ENCODE measurements around the gene USP40. TPM values are rescaled to one million over a fixed set of nuclear protein-coding genes. Genes with fewer than 3 reads are reported as not detected.

USP40 gene
- total and polyA plus RNA-seq, 2 of the 8 experiments (the other 6 are each of a cell fraction or from before 2014, with no cell fraction given), result 12.0 to 15.7 TPM

GRCh38 chr2:233542507-233542906, 24.1 kb downstream of the USP40 start (continued):
- no peak for TF ChIP-seq POLR2A (IDR thresholded peaks at IDR 0.05; ENCODE audit: control extremely low read depth in 1 of 2, low read depth in 2 of 2, low read length in 2 of 2)
- TF ChIP-seq TCF12 (IDR thresholded peaks at IDR 0.05; ENCODE audit: low read depth, low read length), result no peak
- TF ChIP-seq GABPA (IDR thresholded peaks at IDR 0.05; ENCODE audit: borderline replicate concordance, insufficient read depth, low read length), result no peak
- TF ChIP-seq GTF2F1 (IDR thresholded peaks at IDR 0.05; ENCODE audit: borderline replicate concordance, low read depth, low read length), result no peak
- no peak for TF ChIP-seq TAF1 (IDR thresholded peaks at IDR 0.05; ENCODE audit: low read depth, low read length)
